SKM-1 (cell line): ENCODE measurements around the gene PHF13.
"Not testable (repeated sequence)": the region's sequence is repeated elsewhere in the genome, so short reads cannot be mapped to it uniquely, and the experiment has no call there.

Experiments used
- DNase-seq: peaks from one replicate; lab custom pipeline; 2025; ENCODE audit not compliant: unreplicated experiment; lab: John Stamatoyannopoulos, UW

Gene PHF13

DNA sequence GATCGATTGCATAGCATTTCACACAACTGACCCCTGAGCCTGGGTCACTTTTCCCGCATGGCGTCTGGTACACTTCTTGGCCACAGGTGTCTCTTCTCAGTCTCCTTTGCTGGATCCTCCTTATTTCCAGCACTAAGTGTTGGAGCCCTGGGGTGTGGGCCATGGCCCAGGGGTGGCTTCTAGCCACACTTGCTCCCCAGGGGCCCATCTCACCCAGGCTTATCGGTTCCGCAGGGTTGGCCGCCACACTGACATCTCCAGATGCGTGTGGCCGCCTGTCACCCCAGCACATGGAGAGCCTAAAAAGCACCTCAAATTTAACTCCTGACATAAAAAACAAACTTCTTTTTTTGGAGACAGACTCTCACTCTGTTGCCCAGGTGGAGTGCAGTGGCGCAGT is 13.5 kb downstream of the PHF13 start:
- DNase-seq, result no peak

- no peak for DNase-seq
These were observed 14.5 kb downstream of the PHF13 start for GRCh38 chr1:6627841-6628545.

DNA sequence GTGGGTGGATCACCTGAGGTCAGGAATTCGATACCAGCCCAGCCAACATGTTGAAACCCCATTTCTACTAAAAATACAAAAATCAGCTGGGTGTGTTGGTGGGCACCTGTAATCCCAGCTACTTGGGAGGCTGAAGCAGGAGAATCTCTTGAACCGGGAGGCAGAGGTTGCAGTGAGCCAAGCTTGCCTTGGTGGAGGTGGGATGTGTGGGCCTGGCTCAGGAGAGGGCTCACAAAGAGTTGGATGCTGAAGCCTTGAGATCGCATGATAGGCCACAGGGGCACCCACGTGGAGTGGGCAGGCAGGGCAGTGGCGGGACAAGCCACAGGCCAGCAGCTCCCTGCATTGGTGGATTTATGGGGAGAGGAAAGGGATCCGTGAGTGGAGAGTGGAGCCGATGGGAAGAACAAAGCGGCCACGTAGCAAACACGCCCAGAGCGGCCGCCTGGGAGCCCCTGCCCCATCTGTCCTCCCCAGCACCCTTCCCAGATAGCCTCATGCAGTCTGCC is 15.5 kb downstream of the PHF13 start:
- no peak for DNase-seq

DNA sequence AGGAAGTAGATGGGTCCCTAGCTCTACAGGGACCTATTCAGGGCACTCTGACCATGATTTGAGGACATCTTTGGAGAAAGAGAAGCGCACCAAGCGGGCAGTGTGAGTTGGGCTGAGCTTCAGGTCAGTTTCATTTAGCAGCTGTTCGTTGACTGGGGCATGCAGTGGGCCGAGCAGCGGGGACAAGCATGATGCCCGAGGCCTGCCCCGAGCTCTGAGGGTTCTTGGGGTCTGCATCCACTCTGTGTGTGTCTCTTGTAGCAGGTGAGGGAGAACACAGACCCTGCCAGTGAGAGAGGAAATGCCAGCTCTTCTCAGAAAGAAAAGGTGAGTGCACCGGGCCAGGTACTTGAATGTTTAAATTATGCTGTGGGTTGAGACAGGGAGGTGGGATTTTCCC is 16.5 kb downstream of the PHF13 start:
- no peak for DNase-seq

DNA sequence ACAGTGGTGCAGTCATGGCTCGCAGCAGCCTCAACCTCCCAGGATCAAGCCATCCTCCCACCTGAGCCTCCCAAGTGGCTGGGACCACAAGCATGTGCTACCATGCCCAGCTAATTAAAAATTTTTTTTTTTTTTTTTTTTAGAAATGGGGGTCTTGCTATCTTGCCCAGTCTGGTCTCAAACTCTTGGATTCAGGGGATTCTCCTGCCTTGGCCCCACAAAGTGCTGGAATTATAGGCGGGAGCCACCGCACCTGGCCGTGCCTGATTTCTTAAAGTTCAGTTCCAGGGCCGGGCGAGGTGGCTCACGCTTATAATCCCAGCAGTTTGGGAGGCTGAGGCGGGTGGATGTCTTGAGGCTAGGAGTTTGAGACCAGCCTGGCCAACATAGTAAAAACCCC is 17.5 kb downstream of the PHF13 start:
- no peak for DNase-seq

DNA sequence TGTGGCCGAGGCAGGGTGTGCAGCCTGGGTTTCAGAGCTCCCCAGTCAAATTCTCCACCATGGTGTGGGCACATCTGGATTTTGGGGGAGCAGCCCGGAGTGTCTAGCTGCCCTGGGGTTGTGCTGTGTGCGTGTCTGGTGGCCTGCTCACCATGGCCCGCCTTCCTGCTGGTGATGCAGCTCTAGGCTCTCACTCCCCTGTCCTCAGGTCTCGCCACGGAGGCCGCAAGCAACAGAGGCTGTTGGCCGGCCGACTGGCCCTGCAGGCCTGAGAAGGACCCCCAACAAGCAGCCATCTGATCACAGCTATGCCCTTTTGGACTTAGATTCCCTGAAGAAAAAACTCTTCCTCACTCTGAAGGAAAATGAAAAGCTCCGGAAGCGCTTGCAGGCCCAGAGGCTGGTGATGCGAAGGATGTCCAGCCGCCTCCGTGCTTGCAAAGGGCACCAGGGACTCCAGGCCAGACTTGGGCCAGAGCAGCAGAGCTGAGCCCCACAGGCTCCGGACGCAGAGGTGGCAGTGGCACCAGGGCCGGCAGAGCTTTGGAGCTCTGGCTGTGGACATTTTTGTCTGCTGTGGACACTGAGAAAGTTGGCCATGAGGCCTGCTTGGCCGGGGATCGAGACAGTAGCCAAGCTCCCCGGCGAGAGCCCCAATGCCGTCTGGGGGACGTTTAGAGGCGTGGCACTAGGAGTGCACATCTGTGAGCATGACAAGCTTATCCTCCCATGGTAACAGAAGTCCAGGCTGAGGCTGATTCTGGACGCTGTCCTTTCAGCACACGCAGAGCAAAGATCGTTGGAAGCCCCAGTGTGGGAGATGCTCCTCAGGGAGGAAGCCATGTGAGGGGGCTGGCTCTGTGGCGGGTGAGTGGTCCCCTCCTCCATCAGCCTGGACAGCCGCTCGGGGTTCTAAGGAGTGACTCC is 19.3 kb downstream of the PHF13 start:
- DNase-seq, result no peak

DNA sequence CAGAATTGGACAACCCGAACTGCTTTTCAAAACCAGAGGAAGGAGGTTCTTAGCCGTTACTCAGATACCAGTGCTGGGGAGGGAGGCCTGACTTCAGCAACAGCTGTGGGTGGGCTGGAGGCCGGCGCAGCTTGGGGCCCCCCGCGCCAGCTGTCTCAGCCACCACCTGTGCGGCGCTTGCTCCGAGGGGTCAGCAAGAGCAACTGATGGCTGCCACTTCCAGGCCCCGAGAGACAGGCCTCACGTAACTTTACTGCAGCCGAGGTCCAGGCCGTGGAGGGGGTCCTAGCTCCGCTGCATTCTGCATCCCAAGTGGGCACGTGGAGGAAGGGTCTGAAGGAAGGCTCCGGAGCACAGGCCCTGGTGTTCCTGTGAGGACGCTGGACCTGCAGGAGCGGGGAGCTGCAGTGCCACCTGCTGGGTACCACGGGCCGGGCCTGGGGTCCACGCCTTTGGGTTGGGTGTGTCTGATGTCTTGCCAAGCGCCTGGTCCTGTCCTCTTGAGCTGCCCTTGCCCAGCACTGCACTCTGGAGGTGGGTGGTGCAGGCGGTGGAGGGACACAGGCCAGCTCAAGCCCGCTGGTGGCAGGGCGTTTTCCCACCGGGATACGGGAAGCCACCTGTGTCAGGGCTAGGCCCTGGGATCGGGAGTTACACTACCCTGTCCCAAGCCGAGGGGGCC is 21.0 kb downstream of the PHF13 start:
- no peak for DNase-seq

DNA sequence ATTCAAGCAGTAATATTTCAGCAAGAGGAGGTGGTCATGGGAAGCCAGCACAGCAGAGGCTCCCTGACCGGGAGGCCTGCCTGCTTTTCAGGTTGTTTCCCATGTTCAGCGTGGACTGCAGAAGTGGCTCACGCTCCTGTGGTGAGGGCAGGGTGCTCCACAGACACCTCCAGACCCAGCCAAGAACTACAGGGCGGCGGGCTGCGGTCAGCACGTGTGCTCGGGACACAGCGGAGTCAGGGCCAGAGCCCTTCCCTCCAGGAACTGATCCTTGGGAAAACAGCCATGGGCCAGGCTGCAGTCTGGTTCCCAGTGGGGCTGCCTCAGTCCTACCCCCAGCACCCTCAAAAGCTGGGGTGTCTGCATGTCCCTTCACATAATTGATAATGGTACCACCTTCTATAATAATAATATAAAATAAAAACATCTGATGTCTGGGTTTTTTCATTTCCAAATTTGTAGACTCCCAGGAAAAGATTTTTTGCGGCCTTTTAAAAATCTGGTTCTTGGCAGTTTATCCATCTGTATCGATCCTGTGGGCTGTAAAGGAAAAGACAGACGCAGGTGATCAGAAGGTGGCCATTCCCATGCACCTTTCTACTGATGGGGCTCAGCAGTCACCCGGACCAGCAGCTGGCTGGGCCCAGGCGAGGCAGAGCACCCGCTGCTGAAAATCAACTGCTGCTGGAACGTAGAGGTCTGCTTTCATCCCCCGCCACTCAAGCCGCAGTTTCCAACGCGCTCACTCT is 21.8 kb downstream of the PHF13 start:
- no peak for DNase-seq

DNA sequence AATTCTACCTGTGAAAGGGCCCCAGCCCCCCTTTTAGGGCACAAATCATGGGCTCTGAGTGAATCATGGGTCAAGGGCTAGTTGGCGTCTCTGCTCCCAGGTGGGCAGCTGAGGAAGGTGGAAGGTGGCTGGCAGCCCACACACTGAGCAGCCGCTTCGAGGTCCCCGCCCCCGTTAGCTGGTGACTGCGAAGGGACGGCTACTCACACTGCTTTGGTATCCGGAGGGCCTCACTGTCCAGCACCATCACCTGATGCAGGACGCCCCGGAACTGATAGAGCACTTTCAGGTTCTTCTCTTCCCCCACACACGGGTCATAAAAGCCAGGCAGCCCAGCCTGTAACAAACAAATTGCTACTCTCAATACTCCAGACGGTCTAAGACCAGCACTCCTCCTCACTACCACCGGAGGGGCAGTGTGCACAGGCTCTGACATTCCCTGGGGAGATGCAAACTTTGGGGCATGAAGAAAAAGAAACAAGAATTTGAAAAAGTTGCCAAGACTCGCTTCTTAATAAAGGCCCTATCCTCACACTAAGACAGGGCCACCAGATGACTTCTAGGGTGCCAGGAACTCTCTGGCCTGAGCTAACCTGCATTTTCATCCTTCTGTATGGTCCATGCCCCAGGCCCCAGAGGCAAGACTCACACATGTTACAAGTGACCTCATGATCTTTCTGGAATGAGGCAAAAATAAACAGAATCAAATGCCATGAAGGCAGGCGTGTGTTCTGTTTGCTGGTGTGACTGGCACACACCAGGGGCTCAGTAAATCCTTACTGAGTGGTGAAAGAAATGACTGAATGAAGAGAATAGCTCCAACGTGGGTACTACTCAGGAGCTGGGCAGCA is 22.6 kb downstream of the PHF13 start:
- no peak for DNase-seq

- DNase-seq, result not testable (repeated sequence)
These were observed 23.2 kb downstream of the PHF13 start for GRCh38 chr1:6636778-6637177.

GRCh38 chr1:6637770-6638169 is 24.2 kb downstream of the PHF13 start:
- no peak for DNase-seq

DNA sequence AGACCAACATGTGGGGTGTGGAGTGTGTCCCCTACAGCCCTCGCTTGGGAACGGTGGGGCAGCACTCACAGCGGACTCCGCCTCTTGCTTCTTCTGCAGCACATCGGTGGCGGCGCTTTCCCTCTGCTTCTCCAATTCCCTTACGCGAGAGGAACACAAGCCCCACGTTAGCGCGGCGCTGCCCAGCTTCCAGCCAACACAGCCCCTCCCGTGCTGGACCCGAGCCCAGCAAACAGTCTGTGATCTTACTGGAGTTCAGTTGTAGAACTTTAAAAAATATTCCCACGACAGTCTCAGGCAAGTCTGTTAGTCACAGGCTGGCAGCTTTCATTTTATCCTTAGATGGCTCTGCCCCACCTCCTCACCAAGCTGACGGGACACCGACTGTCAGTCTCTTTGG is 24.7 kb downstream of the PHF13 start:
- DNase-seq, result no peak

- DNase-seq, result not testable (repeated sequence)
These were observed 27.3 kb downstream of the PHF13 start for GRCh38 chr1:6640867-6641266.

- no peak for DNase-seq
These were observed 31.5 kb downstream of the PHF13 start for GRCh38 chr1:6645018-6645417.

- DNase-seq, result no peak
These were observed 33.1 kb downstream of the PHF13 start for GRCh38 chr1:6646499-6647148.

GRCh38 chr1:6648556-6648955 is 35.0 kb downstream of the PHF13 start:
- DNase-seq, result no peak

- no peak for DNase-seq
These were observed 38.4 kb downstream of the PHF13 start for GRCh38 chr1:6651909-6652308.

GRCh38 chr1:6652986-6653385 is 39.5 kb downstream of the PHF13 start:
- peak; percentile 37 for DNase-seq
